Smooth muscle cell (in vitro differentiated cells): Measurements from ENCODE around the gene SENP2. TPM values are rescaled to one million over a fixed set of nuclear protein-coding genes. Genes with fewer than 3 reads are reported as not detected.

ENCODE experiments used
- DNase-seq: peaks from one replicate; lab custom pipeline; 2025; ENCODE audit not compliant: unreplicated experiment; lab: John Stamatoyannopoulos, UW
- H2AFZ ChIP-seq: fragments of 200-600 bp; sonication (generic); 2 replicates; pipeline ENCODE4 v1.6.0; 2016; ENCODE audit warnings: antibody characterized with exemption, low read depth, mild to moderate bottlenecking
- H3F3A ChIP-seq: fragments of 200-600 bp; sonication (generic); 2 replicates; pipeline ENCODE4 v1.6.0; 2017; ENCODE audit warnings: antibody characterized with exemption, low read depth
- H3K27ac ChIP-seq: fragments of 200-600 bp; sonication (generic); 2 replicates; pipeline ENCODE4 v1.5.1; 2016; ENCODE audit warnings: low read depth, mild to moderate bottlenecking
- H3K27me3 ChIP-seq: fragments of 200-600 bp; sonication (generic); 2 replicates; pipeline ENCODE4 v1.6.1; 2016; ENCODE audit warnings: low read depth, mild to moderate bottlenecking
- H3K36me3 ChIP-seq: fragments of 200-600 bp; sonication (generic); 2 replicates; pipeline ENCODE4 v1.5.1; 2016; ENCODE audit warnings: low read depth
- H3K4me1 ChIP-seq: fragments of 200-600 bp; sonication (generic); 2 replicates; pipeline ENCODE4 v1.5.1; 2016; ENCODE audit warnings: low read depth
- H3K4me2 ChIP-seq: fragments of 200-600 bp; sonication (generic); 2 replicates; pipeline ENCODE4 v1.6.0; 2016; ENCODE audit warnings: mild to moderate bottlenecking
- H3K4me3 ChIP-seq: fragments of 200-600 bp; sonication (generic); 2 replicates; pipeline ENCODE4 v1.5.1; 2016; ENCODE audit warnings: mild to moderate bottlenecking
- H3K79me2 ChIP-seq: fragments of 200-600 bp; sonication (generic); 2 replicates; pipeline ENCODE4 v1.6.0; 2016; ENCODE audit warnings: low read depth, mild to moderate bottlenecking
- H3K9ac ChIP-seq: fragments of 200-600 bp; sonication (generic); 2 replicates; pipeline ENCODE4 v1.6.0; 2016; ENCODE audit warnings: low read depth
- H3K9me3 ChIP-seq: fragments of 200-600 bp; sonication (generic); replicated peaks from 2 replicates; pipeline ENCODE4 v1.5.1; 2016; ENCODE audit warnings: low read depth
- H4K20me1 ChIP-seq: fragments of 200-600 bp; sonication (generic); 2 replicates; pipeline ENCODE4 v1.6.0; 2016; ENCODE audit warnings: low read depth
- CTCF ChIP-seq: fragments of 200-600 bp; sonication (generic); IDR thresholded peaks from 2 replicates; pipeline ENCODE4 v1.5.1; 2017; ENCODE audit warnings: borderline replicate concordance, mild to moderate bottlenecking, antibody characterized with exemption; ENCODE audit not compliant: insufficient read depth, poor library complexity, severe bottlenecking
- WGBS: methylation state at CpG from one replicate; pipeline ENCODE4 v1.1.7; 2016; ENCODE audit warnings: low lambda C conversion rate; 5-methylcytosine and 5-hydroxymethylcytosine counted together
- polyA plus RNA-seq: library from polyadenylated mRNA; unstranded; fragments of >200 nt; fragmentation: Nextera tagmentation; extraction: Ambion mirVana; gene quantifications from 2 replicates; pipeline ENCODE4 v1.2.1, GENCODE V29; 2016
- total RNA-seq: library from RNA; depleted of rRNA; stranded (reverse); fragments of >200 nt; gene quantifications from 2 replicates; pipeline ENCODE4 v1.2.3, GENCODE V29; 2014

Gene SENP2
- total and polyA plus RNA-seq, 2 experiments from 2014 or later = 22.9 to 27.4 TPM

- H3K9me3 ChIP-seq = no peaks in the 10 kb centered on the region
- no peak overlapping the region for H3K4me2 ChIP-seq
- peaks cover 8% of the 10 kb centered on the region for H4K20me1 ChIP-seq
- H3F3A ChIP-seq = no peaks in the 10 kb centered on the region
- no peak overlapping the region for H2AFZ ChIP-seq
- no peaks in the 10 kb centered on the region for H3K27me3 ChIP-seq
- no peak for TF ChIP-seq CTCF
- 59% methylated on average over 6 of the region's 6 CpGs for WGBS
- H3K27ac ChIP-seq = no peak overlapping the region
- H3K4me3 ChIP-seq = no peak overlapping the region
- no peak for DNase-seq
- H3K79me2 ChIP-seq = peaks cover 17% of the 10 kb centered on the region
- no peaks in the 10 kb centered on the region for H3K36me3 ChIP-seq
- peaks cover 3% of the 10 kb centered on the region for H3K4me1 ChIP-seq
- no peak overlapping the region for H3K9ac ChIP-seq
Observed at GRCh38 chr3:185583925-185584324, 2.2 kb upstream of the SENP2 start.

GRCh38 chr3:185584686-185585085 lies 1.4 kb upstream of the SENP2 start:
- Histone ChIP-seq H4K20me1 (peaks cover 15% of the 10 kb centered on the region), H3K36me3 (no peaks in the 10 kb centered on the region), H3K4me3 (no peak overlapping the region), H2AFZ (no peak overlapping the region), H3K4me2 (no peak overlapping the region), H3K4me1 (peaks cover 3% of the 10 kb centered on the region), H3K27ac (no peak overlapping the region), H3F3A (no peaks in the 10 kb centered on the region), H3K79me2 (peaks cover 25% of the 10 kb centered on the region), H3K27me3 (no peaks in the 10 kb centered on the region), H3K9ac (no peak overlapping the region), H3K9me3 (no peaks in the 10 kb centered on the region)
- TF ChIP-seq CTCF = no peak
- no peak for DNase-seq
- 85% methylated on average over 4 of the region's 4 CpGs for WGBS

- Histone ChIP-seq H3K27ac (peak overlapping the region; percentile 39), H3K4me1 (peaks cover 3% of the 10 kb centered on the region), H2AFZ (peak overlapping the region; percentile 79), H3K9me3 (no peaks in the 10 kb centered on the region), H3K36me3 (no peaks in the 10 kb centered on the region), H3K79me2 (peaks cover 26% of the 10 kb centered on the region), H4K20me1 (peaks cover 15% of the 10 kb centered on the region), H3K4me2 (peak overlapping the region; percentile 82), H3K27me3 (no peaks in the 10 kb centered on the region), H3K4me3 (peak overlapping the region; percentile 84), H3K9ac (peak overlapping the region; percentile 34), H3F3A (no peaks in the 10 kb centered on the region)
- DNase-seq = no peak
- TF ChIP-seq CTCF = no peak
- 56% methylated on average over 9 of the region's 9 CpGs for WGBS
Observed at GRCh38 chr3:185585518-185585858, 607 bp upstream of the SENP2 start.

- Histone ChIP-seq H3K9me3 (no peaks in the 10 kb centered on the region), H3K27ac (peak overlapping the region; percentile 97), H4K20me1 (peaks cover 15% of the 10 kb centered on the region), H3K4me1 (peaks cover 3% of the 10 kb centered on the region), H3K4me3 (peak overlapping the region; percentile 84), H3F3A (no peaks in the 10 kb centered on the region), H3K79me2 (peaks cover 26% of the 10 kb centered on the region), H3K36me3 (no peaks in the 10 kb centered on the region), H3K9ac (peak overlapping the region; percentile 98), H3K27me3 (no peaks in the 10 kb centered on the region), H3K4me2 (peak overlapping the region; percentile 90), H2AFZ (peak overlapping the region; percentile 78)
- no peak for TF ChIP-seq CTCF
- 6% methylated on average over 7 of the region's 7 CpGs for WGBS
- DNase-seq = no peak
Observed at GRCh38 chr3:185586686-185587039, 568 bp downstream of the SENP2 start.
